ENCODE results near the gene ARFGEF3.

DNA sequence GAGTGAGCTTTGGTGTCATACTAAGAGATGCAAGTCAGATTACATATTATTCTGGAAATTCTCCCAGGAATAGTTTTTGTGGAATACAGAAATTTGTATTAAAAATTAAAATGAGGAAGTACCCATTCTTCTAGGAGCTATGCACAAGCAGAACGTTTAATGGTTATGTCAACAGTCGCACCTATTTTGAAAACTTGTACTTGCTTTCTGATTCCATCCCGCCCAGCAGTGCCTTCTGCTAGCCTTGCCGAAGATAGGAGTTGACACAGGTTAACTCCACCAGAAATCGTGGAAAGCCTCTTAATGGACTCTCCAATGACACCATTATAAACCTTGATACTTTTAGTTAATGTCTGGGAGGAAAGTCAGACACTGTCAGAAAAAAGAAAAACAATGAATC lies 49.9 kb downstream of the ARFGEF3 start:
- TF ChIP-seq, protein P1, sequence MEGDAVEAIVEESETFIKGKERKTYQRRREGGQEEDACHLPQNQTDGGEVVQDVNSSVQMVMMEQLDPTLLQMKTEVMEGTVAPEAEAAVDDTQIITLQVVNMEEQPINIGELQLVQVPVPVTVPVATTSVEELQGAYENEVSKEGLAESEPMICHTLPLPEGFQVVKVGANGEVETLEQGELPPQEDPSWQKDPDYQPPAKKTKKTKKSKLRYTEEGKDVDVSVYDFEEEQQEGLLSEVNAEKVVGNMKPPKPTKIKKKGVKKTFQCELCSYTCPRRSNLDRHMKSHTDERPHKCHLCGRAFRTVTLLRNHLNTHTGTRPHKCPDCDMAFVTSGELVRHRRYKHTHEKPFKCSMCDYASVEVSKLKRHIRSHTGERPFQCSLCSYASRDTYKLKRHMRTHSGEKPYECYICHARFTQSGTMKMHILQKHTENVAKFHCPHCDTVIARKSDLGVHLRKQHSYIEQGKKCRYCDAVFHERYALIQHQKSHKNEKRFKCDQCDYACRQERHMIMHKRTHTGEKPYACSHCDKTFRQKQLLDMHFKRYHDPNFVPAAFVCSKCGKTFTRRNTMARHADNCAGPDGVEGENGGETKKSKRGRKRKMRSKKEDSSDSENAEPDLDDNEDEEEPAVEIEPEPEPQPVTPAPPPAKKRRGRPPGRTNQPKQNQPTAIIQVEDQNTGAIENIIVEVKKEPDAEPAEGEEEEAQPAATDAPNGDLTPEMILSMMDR (conservative IDR thresholded peaks at IDR 0.05 in 1 of 2, IDR thresholded peaks at IDR 0.05 in 1 of 2; ENCODE audit: low read depth in 1 of 2, low read length in 2 of 2): no peak
- TF ChIP-seq EZH2 (IDR thresholded peaks at IDR 0.05; ENCODE audit: low read length, missing control alignments): no peak
